ENCODE data around the gene KHNYN. TPM values are rescaled to one million over a fixed set of nuclear protein-coding genes. Genes with fewer than 3 reads are reported as not detected.
A peak's percentile ranks its signal among the peaks of the same experiment; 100 is the strongest.

The KHNYN gene
- total RNA-seq, 2 experiments from 2014 or later: 96.0 to 99.5 TPM

DNA sequence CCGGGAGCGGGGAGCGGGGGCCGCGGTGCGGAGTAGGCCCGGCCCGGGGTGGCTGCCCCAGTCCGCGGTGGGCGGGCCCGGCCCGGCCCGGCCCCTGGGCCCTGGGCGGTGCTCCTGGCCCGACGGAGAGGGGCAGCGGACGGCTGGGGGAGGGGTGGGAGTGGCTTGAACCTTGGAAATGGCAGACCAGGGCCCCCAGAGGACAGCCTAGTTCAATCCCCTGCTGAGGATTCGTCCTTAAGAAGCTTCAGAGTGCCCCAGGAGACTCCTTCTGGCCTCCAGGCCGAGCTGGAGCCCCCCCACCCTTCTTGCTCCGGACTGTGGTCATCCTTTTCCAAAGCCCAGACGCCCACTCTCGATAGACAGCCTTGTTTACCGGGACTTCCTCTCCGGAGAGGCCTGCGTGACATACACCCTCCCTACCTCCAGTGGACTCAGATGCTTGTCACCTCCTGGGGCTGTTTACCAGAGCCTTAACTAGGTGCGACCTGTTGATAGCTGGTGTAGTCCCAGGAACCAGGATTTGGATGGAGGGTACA is 458 bp downstream of the KHNYN start:
- H3K9me3 Mint-ChIP-seq: no peaks in the 10 kb centered on the region
- H3K4me3 Mint-ChIP-seq: peak overlapping the region; percentile 92
- H3K36me3 Mint-ChIP-seq (ENCODE audit: low read depth): peaks cover 45% of the 10 kb centered on the region
- peak overlapping the region; percentile 92 for H3K27ac Mint-ChIP-seq
- ChIA-PET CTCF (interaction anchor here (0.5 to 12.2 kb wide), 18 partner anchors 12 to 475 kb away, joined by 3 to 494 read pairs (median 16); partner anchors contain the start of genes ADCY4, CHMP4A, CIDEB and DHRS1), POLR2A (interaction anchor here (0.6 to 10.0 kb wide), 47 partner anchors 8 to 350 kb away, joined by 3 to 221 read pairs (median 7); partner anchors contain the start of genes ADCY4, CHMP4A, CIDEB and DCAF11)
- no peaks in the 10 kb centered on the region for H3K27me3 Mint-ChIP-seq
- peak; percentile 68 for DNase-seq
- H3K4me1 Mint-ChIP-seq: peaks cover 65% of the 10 kb centered on the region

DNA sequence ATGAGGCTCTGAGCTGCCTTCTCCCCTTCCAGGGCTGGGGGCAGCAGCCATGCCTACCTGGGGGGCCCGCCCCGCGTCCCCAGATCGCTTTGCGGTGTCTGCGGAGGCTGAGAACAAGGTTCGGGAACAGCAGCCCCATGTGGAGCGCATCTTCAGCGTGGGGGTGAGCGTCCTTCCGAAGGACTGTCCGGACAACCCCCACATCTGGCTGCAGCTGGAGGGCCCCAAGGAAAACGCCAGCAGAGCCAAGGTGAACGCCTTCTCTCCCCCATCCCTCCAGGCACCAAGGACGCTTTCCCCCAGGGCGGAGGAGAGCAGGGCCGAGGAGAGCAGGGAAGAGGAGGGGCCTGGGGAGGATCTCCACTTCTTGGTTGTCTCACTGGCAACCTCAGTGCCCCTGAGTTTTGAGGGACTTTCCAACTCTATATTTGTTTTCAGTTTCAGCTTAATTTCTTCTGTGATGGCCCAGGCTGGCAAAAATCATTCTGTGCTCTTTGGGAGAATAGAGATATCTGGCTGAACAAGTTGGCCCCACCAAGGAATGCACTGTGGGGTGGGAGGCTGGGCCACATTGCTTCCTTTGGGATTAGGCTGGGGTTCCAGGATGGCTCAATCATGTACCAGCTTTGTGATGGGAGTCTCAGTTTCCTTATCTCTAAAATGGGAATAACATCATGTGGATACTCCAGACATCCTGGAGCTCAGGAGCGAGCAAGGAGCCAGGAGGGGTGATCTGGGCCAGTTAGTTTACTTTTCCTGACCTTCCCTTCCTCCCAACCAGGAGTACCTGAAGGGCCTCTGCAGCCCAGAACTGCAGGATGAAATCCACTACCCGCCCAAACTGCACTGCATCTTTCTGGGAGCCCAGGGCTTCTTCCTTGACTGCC is 1.2 kb downstream of the KHNYN start:
- Mint-ChIP-seq H3K27me3 (no peaks in the 10 kb centered on the region), H3K27ac (peak overlapping the region; percentile 92), H3K4me3 (peak overlapping the region; percentile 92), H3K4me1 (peaks cover 63% of the 10 kb centered on the region), H3K9me3 (no peaks in the 10 kb centered on the region), H3K36me3 (ENCODE audit: low read depth) (peaks cover 52% of the 10 kb centered on the region)
- ChIA-PET CTCF (interaction anchor here (0.5 to 12.2 kb wide), 53 partner anchors 9 to 798 kb away, joined by 3 to 494 read pairs (median 5); partner anchors contain the start of genes ADCY4, CIDEB, DCAF11 and DHRS1), POLR2A (interaction anchor here (0.7 to 10.0 kb wide), 48 partner anchors 8 to 351 kb away, joined by 3 to 221 read pairs (median 7); partner anchors contain the start of genes ADCY4, CHMP4A, CIDEB and DCAF11)
- peak; percentile 60 for DNase-seq

DNA sequence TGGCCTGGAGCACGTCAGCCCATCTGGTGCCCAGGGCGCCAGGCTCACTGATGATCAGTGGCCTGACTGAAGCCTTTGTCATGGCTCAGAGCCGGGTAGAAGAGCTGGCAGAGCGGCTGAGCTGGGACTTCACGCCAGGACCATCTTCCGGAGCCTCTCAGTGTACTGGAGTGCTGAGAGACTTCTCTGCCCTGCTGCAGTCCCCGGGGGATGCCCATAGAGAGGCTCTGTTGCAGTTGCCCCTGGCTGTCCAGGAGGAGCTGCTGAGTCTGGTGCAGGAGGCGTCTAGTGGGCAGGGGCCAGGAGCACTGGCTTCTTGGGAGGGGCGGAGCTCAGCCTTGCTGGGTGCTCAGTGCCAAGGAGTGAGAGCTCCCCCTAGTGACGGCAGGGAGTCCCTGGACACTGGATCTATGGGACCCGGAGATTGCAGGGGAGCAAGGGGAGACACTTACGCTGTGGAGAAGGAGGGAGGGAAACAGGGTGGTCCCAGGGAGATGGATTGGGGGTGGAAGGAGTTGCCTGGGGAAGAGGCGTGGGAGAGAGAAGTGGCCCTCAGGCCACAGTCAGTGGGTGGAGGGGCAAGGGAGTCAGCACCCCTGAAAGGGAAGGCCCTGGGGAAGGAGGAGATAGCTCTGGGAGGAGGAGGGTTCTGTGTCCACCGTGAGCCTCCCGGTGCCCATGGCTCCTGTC is 2.0 kb downstream of the KHNYN start:
- Mint-ChIP-seq H3K36me3 (ENCODE audit: low read depth) (peaks cover 58% of the 10 kb centered on the region), H3K9me3 (no peaks in the 10 kb centered on the region), H3K27ac (peak overlapping the region; percentile 92), H3K4me1 (peaks cover 60% of the 10 kb centered on the region), H3K27me3 (no peaks in the 10 kb centered on the region), H3K4me3 (peak overlapping the region; percentile 92)
- ChIA-PET POLR2A (interaction anchor here (0.9 to 10.0 kb wide), 32 partner anchors 9 to 317 kb away, joined by 3 to 221 read pairs (median 20); partner anchors contain the start of genes ADCY4, CHMP4A, CIDEB and DCAF11), CTCF (interaction anchor here (0.7 to 12.2 kb wide), 50 partner anchors 8 to 799 kb away, joined by 3 to 494 read pairs (median 5); partner anchors contain the start of genes ADCY4, CIDEB, DCAF11 and DHRS1)
- DNase-seq: peak; percentile 92

DNA sequence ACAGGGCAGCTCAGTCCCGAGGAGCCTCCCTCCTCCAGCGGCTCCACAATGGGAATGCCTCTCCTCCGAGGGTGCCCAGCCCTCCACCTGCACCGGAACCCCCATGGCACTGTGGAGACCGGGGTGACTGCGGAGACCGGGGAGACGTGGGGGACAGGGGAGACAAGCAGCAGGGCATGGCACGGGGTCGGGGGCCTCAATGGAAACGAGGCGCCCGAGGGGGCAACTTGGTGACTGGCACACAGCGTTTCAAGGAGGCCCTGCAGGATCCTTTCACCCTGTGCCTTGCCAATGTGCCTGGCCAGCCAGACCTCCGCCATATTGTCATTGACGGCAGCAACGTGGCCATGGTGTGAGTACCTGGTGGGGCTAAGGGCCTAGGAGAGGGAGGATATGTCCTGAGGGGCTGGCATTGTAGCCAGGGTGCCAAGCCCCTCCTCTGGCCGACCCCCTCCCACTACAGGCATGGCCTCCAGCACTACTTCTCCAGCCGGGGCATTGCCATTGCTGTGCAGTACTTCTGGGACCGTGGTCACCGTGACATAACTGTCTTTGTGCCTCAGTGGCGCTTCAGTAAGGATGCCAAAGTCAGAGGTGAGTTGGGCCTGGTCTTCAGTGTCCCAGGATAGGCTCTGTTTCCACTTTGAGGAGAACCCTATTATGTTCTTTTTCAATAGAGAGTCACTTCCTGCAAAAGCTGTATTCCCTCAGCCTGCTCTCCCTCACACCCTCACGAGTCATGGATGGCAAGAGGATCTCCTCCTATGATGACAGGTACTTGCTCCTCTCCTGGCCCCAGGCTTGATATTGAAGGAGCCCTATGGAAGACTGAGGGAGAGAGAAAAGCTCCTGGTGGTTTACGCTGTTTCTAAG is 2.7 kb downstream of the KHNYN start:
- no peak overlapping the region for H3K27ac Mint-ChIP-seq
- POLR2A ChIA-PET: interaction anchor here (0.6 to 10.0 kb wide), 28 partner anchors 9 to 317 kb away, joined by 3 to 221 read pairs (median 20); partner anchors contain the start of genes ADCY4, CHMP4A, CIDEB and DCAF11

DNA sequence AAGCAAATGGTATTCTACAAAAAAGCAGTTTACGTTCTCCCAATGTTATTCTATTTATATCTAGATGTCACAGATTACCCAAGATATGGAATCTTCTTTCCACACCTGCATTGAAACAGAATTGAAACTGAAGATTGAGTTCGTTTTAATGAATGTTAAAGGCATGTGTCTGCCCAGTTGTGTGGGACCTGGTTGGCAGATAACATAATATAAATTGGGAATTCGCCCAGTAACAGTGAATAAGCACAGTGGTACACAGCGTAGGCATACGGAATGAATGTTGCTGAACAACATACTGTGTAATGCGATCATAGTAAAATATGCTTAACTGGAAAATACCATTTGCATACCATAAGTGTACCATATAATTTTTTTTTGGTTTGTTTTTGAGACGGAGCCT is 4.3 kb downstream of the KHNYN start:
- Mint-ChIP-seq H3K9me3 (no peaks in the 10 kb centered on the region), H3K4me1 (peaks cover 66% of the 10 kb centered on the region), H3K27ac (no peak overlapping the region), H3K36me3 (ENCODE audit: low read depth) (peaks cover 82% of the 10 kb centered on the region), H3K27me3 (no peaks in the 10 kb centered on the region), H3K4me3 (no peak overlapping the region)
- ChIA-PET POLR2A (interaction anchor here (0.7 to 10.0 kb wide), 3 partner anchors 7 to 138 kb away, joined by 3 to 221 read pairs (median 117); partner anchors contain the start of genes ADCY4 and SDR39U1), CTCF (interaction anchor here (3.9 to 10.2 kb wide), 3 partner anchors 101 to 125 kb away, joined by 16 to 169 read pairs (median 36); partner anchors contain the start of genes ADCY4, CIDEB and LTB4R2)
- no peak for DNase-seq

More for the DNA sequence above, 2.7 kb downstream of the KHNYN start:
- DNase-seq: peak; percentile 15
- Mint-ChIP-seq H3K4me3 (no peak overlapping the region), H3K27me3 (no peaks in the 10 kb centered on the region), H3K36me3 (ENCODE audit: low read depth) (peaks cover 66% of the 10 kb centered on the region), H3K9me3 (no peaks in the 10 kb centered on the region), H3K4me1 (peaks cover 60% of the 10 kb centered on the region)
- CTCF ChIA-PET: interaction anchor here (0.9 to 12.2 kb wide), 44 partner anchors 7 to 800 kb away, joined by 3 to 494 read pairs (median 6); partner anchors contain the start of genes ADCY4, CIDEB, DCAF11 and DHRS1

DNA sequence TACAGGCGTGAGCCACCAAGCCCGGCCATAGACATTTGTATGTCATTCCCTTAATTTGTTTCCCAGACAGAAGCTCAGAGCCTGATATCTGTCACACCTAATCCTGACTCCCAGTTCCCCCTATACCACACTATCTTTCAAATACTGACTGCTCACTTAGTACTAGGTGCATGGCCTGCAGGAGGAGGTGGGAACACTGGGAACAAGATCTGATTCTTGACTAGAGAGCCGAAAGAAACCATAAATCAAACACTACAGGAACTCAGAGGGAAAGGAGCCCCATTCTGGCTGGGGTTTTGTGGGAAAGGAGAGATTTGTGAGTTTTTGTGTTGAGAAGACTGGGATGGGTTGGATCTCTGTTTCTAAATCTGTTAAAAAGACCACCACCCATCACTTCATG is 4.9 kb downstream of the KHNYN start:
- Mint-ChIP-seq H3K27me3 (no peaks in the 10 kb centered on the region), H3K4me3 (no peak overlapping the region), H3K36me3 (ENCODE audit: low read depth) (peaks cover 86% of the 10 kb centered on the region), H3K4me1 (peaks cover 66% of the 10 kb centered on the region), H3K9me3 (no peaks in the 10 kb centered on the region), H3K27ac (no peak overlapping the region)
- DNase-seq: no peak
- ChIA-PET CTCF (interaction anchor here (1.3 to 10.2 kb wide), 4 partner anchors 101 to 126 kb away, joined by 3 to 169 read pairs (median 26); partner anchors contain the start of genes ADCY4, CIDEB and LTB4R2), POLR2A (interaction anchor here (0.7 to 10.0 kb wide), 4 partner anchors 9 to 188 kb away, joined by 3 to 221 read pairs (median 6); partner anchors contain the start of gene ADCY4)

DNA sequence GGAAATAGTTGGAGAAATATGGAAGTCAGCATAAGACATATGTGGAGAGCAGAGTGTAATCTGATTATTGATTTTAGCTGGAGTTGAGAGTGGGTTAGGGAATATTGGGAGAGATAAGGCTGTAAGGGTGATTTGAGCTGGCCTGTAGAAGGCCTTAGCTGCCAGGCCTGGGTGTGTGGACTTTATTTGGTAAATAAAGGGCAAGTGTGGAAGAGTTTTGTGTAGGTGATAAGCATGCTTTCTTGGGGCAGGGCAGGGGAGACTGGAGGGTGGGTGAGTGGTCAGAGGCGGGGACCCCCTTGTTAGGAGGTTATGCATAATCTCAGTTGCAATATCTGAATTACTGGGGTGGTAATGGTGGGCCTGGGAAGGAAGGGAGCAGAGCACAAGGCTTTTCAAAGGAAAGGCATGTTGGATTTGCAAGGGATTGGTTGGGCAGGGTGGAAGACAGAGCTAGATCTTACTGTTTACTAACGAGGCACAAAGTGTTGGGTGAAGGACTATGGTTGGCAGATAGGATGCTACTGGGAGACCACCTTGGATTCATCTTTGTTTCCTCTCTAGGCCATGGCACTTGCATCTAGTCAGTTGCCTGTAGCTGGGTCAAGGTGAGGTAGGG is 5.5 kb downstream of the KHNYN start:
- DNase-seq: no peak

DNA sequence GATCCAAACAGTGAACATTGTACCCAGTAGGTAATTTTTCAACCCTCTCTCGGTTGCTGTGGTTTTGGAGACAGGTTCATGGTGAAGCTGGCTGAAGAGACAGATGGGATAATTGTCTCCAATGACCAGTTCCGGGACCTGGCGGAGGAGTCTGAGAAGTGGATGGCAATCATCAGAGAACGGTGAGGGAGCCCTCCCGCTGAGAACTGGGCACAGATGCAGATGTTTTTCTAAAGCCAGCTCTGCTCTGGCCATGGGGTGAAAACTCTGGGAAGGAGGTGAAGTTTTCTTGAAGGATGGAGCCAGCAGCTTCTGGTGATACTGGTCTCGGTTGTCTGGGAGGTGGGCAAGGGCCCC is 6.2 kb downstream of the KHNYN start:
- Mint-ChIP-seq H3K27me3 (no peaks in the 10 kb centered on the region), H3K4me1 (peaks cover 71% of the 10 kb centered on the region), H3K36me3 (ENCODE audit: low read depth) (peaks cover 87% of the 10 kb centered on the region), H3K27ac (no peak overlapping the region), H3K4me3 (no peak overlapping the region), H3K9me3 (no peaks in the 10 kb centered on the region)
- CTCF ChIA-PET: interaction anchor here (1.0 to 10.2 kb wide), 17 partner anchors 10 to 241 kb away, joined by 3 to 169 read pairs (median 8); partner anchors contain the start of genes ADCY4, CIDEB, LTB4R2 and MDP1
- DNase-seq: no peak
- POLR2A ChIA-PET: interaction anchor here (1.2 to 10.0 kb wide), 6 partner anchors 11 to 238 kb away, joined by 4 to 221 read pairs (median 9); partner anchors contain the start of genes ADCY4, RIPK3 and TINF2

More for the DNA sequence above, 5.5 kb downstream of the KHNYN start:
- no peaks in the 10 kb centered on the region for H3K9me3 Mint-ChIP-seq
- H3K27me3 Mint-ChIP-seq: no peaks in the 10 kb centered on the region
- peaks cover 86% of the 10 kb centered on the region for H3K36me3 Mint-ChIP-seq (ENCODE audit: low read depth)
- no peak overlapping the region for H3K4me3 Mint-ChIP-seq
- POLR2A ChIA-PET: interaction anchor here (1.7 to 10.0 kb wide), 3 partner anchors 10 to 189 kb away, joined by 5 to 221 read pairs (median 6); partner anchors contain the start of gene ADCY4
- peaks cover 67% of the 10 kb centered on the region for H3K4me1 Mint-ChIP-seq
- CTCF ChIA-PET: interaction anchor here (1.0 to 10.2 kb wide), 11 partner anchors 10 to 189 kb away, joined by 3 to 169 read pairs (median 12); partner anchors contain the start of genes ADCY4, CIDEB, LTB4R2 and RIPK3
- H3K27ac Mint-ChIP-seq: no peak overlapping the region

DNA sequence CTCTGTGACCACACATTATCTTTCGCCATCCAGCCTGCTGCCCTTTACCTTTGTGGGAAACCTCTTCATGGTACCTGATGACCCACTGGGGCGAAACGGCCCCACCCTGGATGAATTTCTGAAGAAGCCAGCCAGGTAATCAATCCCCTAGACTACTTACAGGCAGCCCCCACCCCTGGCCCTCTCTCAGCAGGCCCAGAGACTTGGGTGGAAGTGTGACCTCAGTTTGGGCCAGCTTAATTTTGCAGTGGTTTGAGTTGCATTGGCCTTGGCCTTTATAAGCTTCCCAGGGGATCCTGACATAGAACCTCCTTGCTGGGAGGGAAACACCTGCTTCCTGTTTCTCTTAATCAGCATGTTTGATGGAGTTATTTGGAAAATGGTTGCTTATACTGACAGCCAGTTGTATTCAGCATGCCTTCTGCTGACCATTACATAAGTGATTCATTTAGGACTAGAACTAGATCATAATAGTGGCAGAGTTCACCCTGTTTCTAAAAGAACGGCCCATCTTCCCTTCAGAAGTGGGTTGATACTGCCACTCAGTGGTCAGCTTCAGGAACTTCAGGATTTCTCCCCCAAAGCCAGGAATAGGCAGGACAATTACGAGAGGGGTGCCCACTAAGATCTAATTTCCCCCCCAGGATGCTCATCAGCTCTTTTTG is 6.7 kb downstream of the KHNYN start:
- DNase-seq: peak; percentile 54
- Mint-ChIP-seq H3K4me3 (no peak overlapping the region), H3K27me3 (no peaks in the 10 kb centered on the region), H3K9me3 (no peaks in the 10 kb centered on the region), H3K4me1 (peaks cover 71% of the 10 kb centered on the region), H3K36me3 (ENCODE audit: low read depth) (peaks cover 82% of the 10 kb centered on the region), H3K27ac (peak overlapping the region; percentile 79)
- ChIA-PET POLR2A (interaction anchor here (0.8 to 10.0 kb wide), 12 partner anchors 47 to 322 kb away, joined by 3 to 221 read pairs (median 4); partner anchors contain the start of genes ADCY4, DCAF11, IRF9 and NRL), CTCF (interaction anchor here (0.5 to 10.2 kb wide), 24 partner anchors 11 to 257 kb away, joined by 3 to 169 read pairs (median 5); partner anchors contain the start of genes ADCY4, CIDEB, LTB4R2 and MDP1)
